Naive thymus-derived CD4-positive, alpha-beta T cell (primary cell): ENCODE measurements around the gene UPP1. TPM values are rescaled to one million over a fixed set of nuclear protein-coding genes. Genes with fewer than 3 reads are reported as not detected.
"Not testable (repeated sequence)": the region's sequence is repeated elsewhere in the genome, so short reads cannot be mapped to it uniquely, and the experiment has no call there.

Experiments used
- ATAC-seq: fragments of 150-1000 bp; cut with Tn5 transposase; 2 replicates; pipeline ENCODE4 v1.10.0; 2021; ENCODE audit warnings: mild to moderate bottlenecking, moderate library complexity
- CTCF ChIA-PET: fragments of 350-600 bp; sonication (Branson Sonifier 250); formaldehyde crosslinking; loops from one replicate; lab custom pipeline; 2021; ENCODE audit warnings: antibody characterized with exemption; lab: Charles Lee
- POLR2A ChIA-PET: fragments of 350-600 bp; sonication (Branson Sonifier 250); formaldehyde crosslinking; loops from one replicate; lab custom pipeline; 2021; ENCODE audit warnings: antibody characterized with exemption, inconsistent platforms; lab: Charles Lee
- DNase-seq, 9 donors: peaks; one replicate each; pipeline versions ENCODE4 v3.0.0 to v3.0.0-alpha.2; 2020 to 2022; ENCODE audit warnings: mixed read lengths in 1 of 9
- H3K27ac ChIP-seq: one replicate; pipeline ENCODE4 v1.7.0; 2013; ENCODE audit warnings: mild to moderate bottlenecking, low read depth, low read length, moderate library complexity
- H3K27me3 ChIP-seq, 2 donors: one replicate each; pipeline ENCODE4 v1.7.0; 2013; ENCODE audit warnings: low read length in 2 of 2, mild to moderate bottlenecking in 2 of 2, moderate library complexity in 2 of 2; ENCODE audit not compliant: control insufficient read depth in 2 of 2, insufficient read depth in 2 of 2
- H3K36me3 ChIP-seq, 3 experiments: 1 replicate in 2 of 3; 2 replicates in 1 of 3; pipeline ENCODE4 v1.7.0; 2013; ENCODE audit warnings: low read length in 3 of 3, mild to moderate bottlenecking in 3 of 3, moderate library complexity in 1 of 3; ENCODE audit not compliant: insufficient read depth in 3 of 3, control insufficient read depth in 2 of 3
- H3K4me1 ChIP-seq, 2 donors: one replicate each; pipeline ENCODE4 v1.7.0; 2013; ENCODE audit warnings: low read length in 2 of 2, mild to moderate bottlenecking in 2 of 2, moderate library complexity in 1 of 2; ENCODE audit not compliant: control insufficient read depth in 2 of 2, insufficient read depth in 2 of 2
- H3K4me3 ChIP-seq: 2 replicates; pipeline ENCODE4 v1.7.0; 2013; ENCODE audit warnings: mild to moderate bottlenecking, low read length
- H3K9me3 ChIP-seq, 3 experiments: 1 replicate in 2 of 3; 2 replicates in 1 of 3; pipeline ENCODE4 v1.7.0; 2013; ENCODE audit warnings: low read length in 3 of 3; ENCODE audit not compliant: control insufficient read depth in 2 of 3
- H3K27ac Mint-ChIP-seq, 9 donors: one replicate each; pipeline ENCODE4 v1.8.0; 2020 to 2022; ENCODE audit warnings: mixed read lengths in 9 of 9, mild to moderate bottlenecking in 8 of 9, moderate library complexity in 5 of 9, inconsistent platforms in 2 of 9
- H3K27me3 Mint-ChIP-seq, 5 donors: one replicate each; pipeline ENCODE4 v1.8.0; 2021 to 2022; ENCODE audit warnings: mixed read lengths in 5 of 5, mild to moderate bottlenecking in 1 of 5
- H3K36me3 Mint-ChIP-seq, 5 donors: one replicate each; pipeline ENCODE4 v1.8.0; 2020 to 2022; ENCODE audit warnings: mixed read lengths in 5 of 5, mild to moderate bottlenecking in 3 of 5, inconsistent platforms in 1 of 5
- H3K4me1 Mint-ChIP-seq, 7 donors: one replicate each; pipeline ENCODE4 v1.8.0; 2020 to 2022; ENCODE audit warnings: mixed read lengths in 7 of 7, mild to moderate bottlenecking in 3 of 7, inconsistent platforms in 1 of 7
- H3K4me3 Mint-ChIP-seq, 10 donors: one replicate each; pipeline ENCODE4 v1.8.0; 2020 to 2022; ENCODE audit warnings: mild to moderate bottlenecking in 10 of 10, mixed read lengths in 10 of 10, moderate library complexity in 6 of 10, inconsistent platforms in 2 of 10
- H3K9me3 Mint-ChIP-seq, 11 donors: one replicate each; pipeline ENCODE4 v1.8.0; 2020 to 2022; ENCODE audit warnings: mixed read lengths in 11 of 11, mild to moderate bottlenecking in 4 of 11, inconsistent platforms in 1 of 11, moderate library complexity in 1 of 11
- intact Hi-C, 2 donors: fragments of 100-400 bp; cut with micrococcal nuclease; formaldehyde crosslinking; loops; one replicate each; pipeline ENCODE4 v1.15.1; 2023
- polyA plus RNA-seq, 2 donors: library from polyadenylated mRNA; unstranded; fragments of 300-500 nt; fragmentation: Illumina TruSeq; gene quantifications; one replicate each; pipeline ENCODE4 v1.2.3, GENCODE V29; 2021
- total RNA-seq, 6 experiments: library from RNA in 5 of 6; stranded (reverse) in 5 of 6; gene quantifications; 1 replicate in 5 of 6; 2 replicates in 1 of 6; pipeline ENCODE4 v1.2.3 and lab custom pipeline; 2021 to 2026

UPP1 gene
- total and polyA plus RNA-seq, 7 experiments from 2014 or later: 40.2 to 143 (median 93.4) TPM

- Histone ChIP-seq H3K27ac (no peak overlapping the region), H3K36me3 (no peaks in the 10 kb centered on the region), H3K4me1 (no peaks in the 10 kb centered on the region), H3K9me3 (no peaks in the 10 kb centered on the region), H3K4me3 (no peak overlapping the region), H3K27me3 (no peaks in the 10 kb centered on the region)
- no peak overlapping the region for H3K27ac Mint-ChIP-seq
- ChIA-PET POLR2A (no interaction called here), CTCF (no interaction called here)
- peaks cover 0 to 11% (median 0%) of the 10 kb centered on the region in 11 donors for H3K9me3 Mint-ChIP-seq
- no peak overlapping the region for H3K4me3 Mint-ChIP-seq
- intact Hi-C loops: no loop called here
- H3K27me3 Mint-ChIP-seq: peaks cover 6 to 36% (median 18%) of the 10 kb centered on the region in 5 donors
- ATAC-seq: no peak
- H3K36me3 Mint-ChIP-seq: peaks cover 0 to 6% (median 0%) of the 10 kb centered on the region in 5 donors
- no peak for DNase-seq
- no peaks in the 10 kb centered on the region for H3K4me1 Mint-ChIP-seq
Measured at GRCh38 chr7:48147078-48147591, 58.1 kb downstream of the UPP1 start.

DNA sequence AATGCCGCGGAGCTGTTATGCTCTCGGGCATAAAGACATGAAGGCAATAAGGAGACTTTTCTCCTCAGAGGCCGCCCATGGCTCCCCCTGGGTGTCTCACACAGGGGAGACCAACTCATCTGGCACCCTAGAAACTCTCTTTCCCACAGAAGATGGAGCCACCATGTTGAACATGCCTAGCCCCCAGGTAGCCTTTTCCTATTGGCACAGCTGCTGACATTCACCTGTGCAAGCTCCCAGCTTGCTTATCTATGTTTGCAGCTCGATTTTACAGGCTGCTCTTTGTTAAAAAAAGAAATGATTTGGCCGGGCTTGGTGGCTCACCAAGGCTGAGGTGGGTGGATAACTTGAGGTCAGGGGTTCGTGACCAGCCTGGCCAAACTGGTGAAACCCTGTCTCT lies 58.6 kb downstream of the UPP1 start:
- H3K4me1 Mint-ChIP-seq, CTCF ChIA-PET, H3K4me3 Mint-ChIP-seq, DNase-seq, H3K36me3 ChIP-seq, H3K27ac ChIP-seq, H3K9me3 Mint-ChIP-seq, H3K4me1 ChIP-seq, ATAC-seq, POLR2A ChIA-PET, H3K36me3 Mint-ChIP-seq, H3K4me3 ChIP-seq, H3K9me3 ChIP-seq, H3K27me3 ChIP-seq, intact Hi-C loops, H3K27ac Mint-ChIP-seq: not testable (repeated sequence)
- peaks cover 6 to 36% (median 18%) of the 10 kb centered on the region in 5 donors for H3K27me3 Mint-ChIP-seq

- POLR2A ChIA-PET: no interaction called here
- H3K36me3 Mint-ChIP-seq: no peaks in the 10 kb centered on the region
- DNase-seq (no peak), ATAC-seq (no peak)
- Histone ChIP-seq H3K27me3 (no peaks in the 10 kb centered on the region), H3K27ac (no peak overlapping the region), H3K4me1 (no peaks in the 10 kb centered on the region), H3K36me3 (no peaks in the 10 kb centered on the region), H3K4me3 (no peak overlapping the region), H3K9me3 (no peaks in the 10 kb centered on the region)
- intact Hi-C loops: no loop called here
- H3K27ac Mint-ChIP-seq: peak overlapping the region in 1 of 9 donors; percentile 6
- H3K4me1 Mint-ChIP-seq: no peaks in the 10 kb centered on the region
- peaks cover 6 to 36% (median 18%) of the 10 kb centered on the region in 5 donors for H3K27me3 Mint-ChIP-seq
- H3K9me3 Mint-ChIP-seq: peaks cover 0 to 4% (median 0%) of the 10 kb centered on the region in 11 donors
- H3K4me3 Mint-ChIP-seq: no peak overlapping the region
- CTCF ChIA-PET: no interaction called here
Measured at GRCh38 chr7:48148311-48148710, 59.2 kb downstream of the UPP1 start.

DNA sequence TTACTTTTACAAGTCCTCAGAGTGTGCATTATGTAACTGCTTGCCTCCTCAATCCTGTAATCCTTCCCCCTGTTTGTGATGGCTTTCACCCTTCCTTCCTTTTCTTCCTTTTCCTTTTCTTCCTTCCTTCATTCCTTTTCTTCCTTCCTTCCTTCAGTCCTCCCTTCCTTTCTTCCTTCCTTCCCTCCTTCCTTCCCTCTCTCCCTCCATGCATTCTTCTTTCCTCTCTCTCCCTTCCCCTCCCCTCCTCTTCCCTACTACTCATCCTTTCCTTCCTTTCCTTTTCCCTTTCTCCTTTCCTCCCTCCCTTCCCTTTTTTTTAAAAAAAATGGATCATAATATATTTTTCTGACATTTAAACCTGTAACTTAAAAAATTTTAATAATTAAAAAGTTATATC lies 60.0 kb downstream of the UPP1 start:
- Histone ChIP-seq H3K9me3 (no peaks in the 10 kb centered on the region), H3K36me3 (no peaks in the 10 kb centered on the region), H3K4me1 (no peaks in the 10 kb centered on the region), H3K27me3 (no peaks in the 10 kb centered on the region), H3K4me3 (no peak overlapping the region), H3K27ac (no peak overlapping the region)
- peaks cover 12 to 36% (median 22%) of the 10 kb centered on the region in 5 donors for H3K27me3 Mint-ChIP-seq
- ATAC-seq (no peak), DNase-seq (no peak)
- ChIA-PET POLR2A (no interaction called here), CTCF (no interaction called here)
- intact Hi-C loops: no loop called here
- no peak overlapping the region for H3K4me3 Mint-ChIP-seq
- peak overlapping the region in 1 of 9 donors; percentile 84 for H3K27ac Mint-ChIP-seq
- peaks cover 0 to 7% (median 3%) of the 10 kb centered on the region in 11 donors for H3K9me3 Mint-ChIP-seq
- no peaks in the 10 kb centered on the region for H3K4me1 Mint-ChIP-seq
- peaks cover 0 to 4% (median 0%) of the 10 kb centered on the region in 5 donors for H3K36me3 Mint-ChIP-seq

GRCh38 chr7:48150086-48150485 lies 61.0 kb downstream of the UPP1 start:
- CTCF ChIA-PET: no interaction called here
- intact Hi-C loops: no loop called here
- POLR2A ChIA-PET: no interaction called here

DNA sequence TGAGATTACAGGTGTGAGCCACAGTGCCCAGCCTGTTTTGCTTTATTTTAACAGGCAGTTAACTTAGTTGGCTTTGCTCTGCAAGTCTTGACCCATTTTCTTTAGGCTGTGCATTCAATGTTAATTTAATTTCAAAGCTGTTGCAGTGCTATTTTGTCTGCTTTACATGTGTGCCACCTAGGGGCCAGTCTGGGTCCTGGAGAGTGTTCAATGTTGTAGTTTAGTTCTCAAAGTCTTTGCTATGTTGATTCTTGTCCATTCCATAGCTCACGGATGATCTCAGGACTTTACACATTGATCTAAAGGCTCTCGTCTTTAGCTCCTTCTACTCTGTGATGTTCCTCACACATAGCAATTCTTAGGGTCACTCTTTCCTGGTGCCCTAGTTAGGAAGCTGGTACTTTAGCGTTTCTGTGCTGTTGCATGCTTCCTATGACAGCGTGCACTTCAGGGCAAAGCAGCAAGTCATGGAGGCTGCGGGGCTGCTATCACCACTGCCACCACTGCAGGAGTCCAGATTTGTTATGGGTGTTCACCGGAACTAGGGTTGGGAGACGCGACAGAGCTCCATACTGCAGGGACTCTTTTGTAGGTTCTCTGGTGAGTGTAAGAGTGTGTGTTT lies 65.8 kb downstream of the UPP1 start:
- ChIA-PET CTCF (interaction anchor here (1.1 to 2.2 kb wide), 2 partner anchors 207 to 210 kb away, joined by 4 to 14 read pairs; partner anchors contain the start of gene PKD1L1), POLR2A (no interaction called here)
- Histone ChIP-seq H3K4me1 (no peaks in the 10 kb centered on the region), H3K27me3 (no peaks in the 10 kb centered on the region), H3K36me3 (no peaks in the 10 kb centered on the region), H3K27ac (no peak overlapping the region), H3K4me3 (no peak overlapping the region), H3K9me3 (no peaks in the 10 kb centered on the region)
- ATAC-seq (peak; percentile 60), DNase-seq (peak in 7 of 9 donors; percentile 4 to 29 (median 13))
- no peaks in the 10 kb centered on the region for H3K4me1 Mint-ChIP-seq
- H3K27ac Mint-ChIP-seq: no peak overlapping the region
- peaks cover 10 to 32% (median 30%) of the 10 kb centered on the region in 5 donors for H3K27me3 Mint-ChIP-seq
- intact Hi-C loops: loop anchor here (1.0 to 2.0 kb wide), 3 partner anchors 44 to 210 kb away; no protein-coding TSS in a partner anchor
- peaks cover 0 to 4% (median 0%) of the 10 kb centered on the region in 5 donors for H3K36me3 Mint-ChIP-seq
- no peak overlapping the region for H3K4me3 Mint-ChIP-seq
- H3K9me3 Mint-ChIP-seq: peaks cover 0 to 18% (median 5%) of the 10 kb centered on the region in 11 donors

More at GRCh38 chr7:48150086-48150485, 61.0 kb downstream of the UPP1 start:
- ATAC-seq: no peak
- Histone ChIP-seq H3K9me3 (no peaks in the 10 kb centered on the region), H3K27ac (no peak overlapping the region), H3K36me3 (no peaks in the 10 kb centered on the region), H3K4me1 (no peaks in the 10 kb centered on the region), H3K27me3 (no peaks in the 10 kb centered on the region), H3K4me3 (no peak overlapping the region)
- Mint-ChIP-seq H3K9me3 (peaks cover 0 to 17% (median 4%) of the 10 kb centered on the region in 11 donors), H3K27ac (no peak overlapping the region), H3K4me3 (no peak overlapping the region), H3K36me3 (peaks cover 0 to 4% (median 0%) of the 10 kb centered on the region in 5 donors), H3K27me3 (peaks cover 14 to 38% (median 22%) of the 10 kb centered on the region in 5 donors), H3K4me1 (no peaks in the 10 kb centered on the region)
- no peak for DNase-seq
